Dedifferentiated amniotic fluid mesenchymal stem cell (primary cell): ENCODE measurements around the gene JMJD8.

Experiments
- DNase-seq: peaks from one replicate; pipeline ENCODE4 v3.0.0-alpha.2; 2016; ENCODE audit errors: extremely low spot score

The JMJD8 gene

GRCh38 chr16:722835-723633 lies 38.9 kb upstream of the JMJD8 start:
- no peak for DNase-seq

- DNase-seq: no peak
Observed at GRCh38 chr16:721765-722540, 37.8 kb upstream of the JMJD8 start.

- peak; percentile 49 for DNase-seq
Observed at GRCh38 chr16:720990-721764, 37.0 kb upstream of the JMJD8 start, which contains the start of gene ANTKMT. ANTKMT (plus strand) TSS chr16:721146; CDS start chr16:721275, 129 bp downstream.

GRCh38 chr16:720447-720989 lies 36.4 kb upstream of the JMJD8 start:
- DNase-seq: peak; percentile 19

GRCh38 chr16:719815-720446 lies 35.8 kb upstream of the JMJD8 start:
- DNase-seq: no peak

- DNase-seq: no peak
Observed at GRCh38 chr16:718922-719321, 34.8 kb upstream of the JMJD8 start.

- DNase-seq: no peak
Observed at GRCh38 chr16:718389-718788, 34.3 kb upstream of the JMJD8 start.

GRCh38 chr16:717450-718245 lies 33.5 kb upstream of the JMJD8 start:
- DNase-seq: no peak

GRCh38 chr16:716768-717325 lies 32.7 kb upstream of the JMJD8 start:
- no peak for DNase-seq

- no peak for DNase-seq
Observed at GRCh38 chr16:716200-716568, 32.0 kb upstream of the JMJD8 start.

GRCh38 chr16:715477-716199 lies 31.5 kb upstream of the JMJD8 start:
- no peak for DNase-seq

- peak; percentile 76 for DNase-seq
Observed at GRCh38 chr16:714558-715476, 30.7 kb upstream of the JMJD8 start, which contains the start of gene METRN. METRN (plus strand) TSS chr16:715118; CDS start chr16:715290, 172 bp downstream.

GRCh38 chr16:714079-714478 lies 29.9 kb upstream of the JMJD8 start:
- no peak for DNase-seq

GRCh38 chr16:712740-713250 lies 28.7 kb upstream of the JMJD8 start:
- DNase-seq: peak; percentile 78

GRCh38 chr16:711548-712320 lies 27.6 kb upstream of the JMJD8 start:
- peak; percentile 25 for DNase-seq

- no peak for DNase-seq
Observed at GRCh38 chr16:711084-711483, 26.9 kb upstream of the JMJD8 start.

- no peak for DNase-seq
Observed at GRCh38 chr16:710500-711075, 26.5 kb upstream of the JMJD8 start.
